Globus pallidus (tissue), 1 donor: ENCODE results near the gene RNF38.
"Not testable (repeated sequence)": the region's sequence is repeated elsewhere in the genome, so short reads cannot be mapped to it uniquely, and the experiment has no call there.

ENCODE experiments used
- DNase-seq: peaks from one replicate; pipeline ENCODE4 v3.0.0-alpha.2; 2015; ENCODE audit warnings: low spot score

RNF38 gene

GRCh38 chr9:36407122-36407723 is 7.2 kb upstream of the RNF38 start:
- DNase-seq = peak; percentile 77

GRCh38 chr9:36402536-36402935 is 2.5 kb upstream of the RNF38 start:
- no peak for DNase-seq

GRCh38 chr9:36401897-36402480 is 1.9 kb upstream of the RNF38 start:
- DNase-seq = no peak

GRCh38 chr9:36401164-36401740 is 1.2 kb upstream of the RNF38 start:
- peak; percentile 74 for DNase-seq

- DNase-seq = peak; percentile 85
Observed at GRCh38 chr9:36400332-36401163, 479 bp upstream of the RNF38 start.

GRCh38 chr9:36398745-36399144 is 1.3 kb downstream of the RNF38 start:
- DNase-seq = no peak

- no peak for DNase-seq
Observed at GRCh38 chr9:36396985-36397384, 3.1 kb downstream of the RNF38 start.

- no peak for DNase-seq
Observed at GRCh38 chr9:36392489-36392888, 7.6 kb downstream of the RNF38 start.

- DNase-seq = no peak
Observed at GRCh38 chr9:36389590-36389989, 10.5 kb downstream of the RNF38 start.

- not testable (repeated sequence) for DNase-seq
Observed at GRCh38 chr9:36386396-36386965, 13.6 kb downstream of the RNF38 start.

- no peak for DNase-seq
Observed at GRCh38 chr9:36382484-36382883, 17.6 kb downstream of the RNF38 start.

- DNase-seq = no peak
Observed at GRCh38 chr9:36364577-36364976, 35.5 kb downstream of the RNF38 start.

GRCh38 chr9:36363448-36363847 is 36.6 kb downstream of the RNF38 start:
- DNase-seq = no peak

GRCh38 chr9:36358486-36358885 is 41.6 kb downstream of the RNF38 start:
- no peak for DNase-seq

GRCh38 chr9:36357639-36358038 is 42.4 kb downstream of the RNF38 start:
- no peak for DNase-seq

GRCh38 chr9:36346569-36346968 is 53.5 kb downstream of the RNF38 start:
- no peak for DNase-seq

GRCh38 chr9:36345103-36345846 is 54.8 kb downstream of the RNF38 start:
- DNase-seq = no peak

GRCh38 chr9:36341936-36342577 is 58.0 kb downstream of the RNF38 start:
- no peak for DNase-seq

GRCh38 chr9:36337865-36338264 is 62.2 kb downstream of the RNF38 start:
- DNase-seq = peak; percentile 63

GRCh38 chr9:36337002-36337401 is 63.1 kb downstream of the RNF38 start:
- no peak for DNase-seq
